Keratinocyte (primary cell): Measurements from ENCODE around the gene CTAGE9. TPM values are rescaled to one million over a fixed set of nuclear protein-coding genes. Genes with fewer than 3 reads are reported as not detected.
"Not testable (repeated sequence)": the region's sequence is repeated elsewhere in the genome, so short reads cannot be mapped to it uniquely, and the experiment has no call there.

ENCODE experiments used
- DNase-seq: peaks from one replicate; pipeline ENCODE4 v3.0.0-alpha.2; 2011; ENCODE audit warnings: low read depth, missing footprints, low spot score
- FAIRE-seq: peaks from 2 replicates; lab custom pipeline; 2011; peaks lifted over from hg19 to GRCh38; lab: Jason Lieb, UNC
- H2AFZ ChIP-seq: 2 replicates; pipeline ENCODE4 v1.6.0; 2012; ENCODE audit warnings: low read length, control low read depth, inconsistent platforms; ENCODE audit not compliant: control insufficient read depth
- H3K27ac ChIP-seq: 2 replicates; pipeline ENCODE4 v1.5.1; 2011; ENCODE audit warnings: low read length; ENCODE audit not compliant: control insufficient read depth, insufficient read depth
- H3K27me3 ChIP-seq: 3 replicates; pipeline ENCODE4 v1.6.0; 2011; ENCODE audit warnings: low read length; ENCODE audit not compliant: control insufficient read depth, insufficient read depth; ENCODE audit errors: extremely low read depth
- H3K36me3 ChIP-seq, 2 experiments: 2 replicates in 1 of 2; 3 replicates in 1 of 2; pipeline ENCODE4 v1.5.1; 2011; ENCODE audit warnings: low read length in 2 of 2, mild to moderate bottlenecking in 1 of 2; ENCODE audit not compliant: control insufficient read depth in 2 of 2, insufficient read depth in 2 of 2; ENCODE audit errors: extremely low read depth in 1 of 2
- H3K4me1 ChIP-seq: 3 replicates; pipeline ENCODE4 v1.5.1; 2011; ENCODE audit warnings: low read length; ENCODE audit not compliant: control insufficient read depth, insufficient read depth; ENCODE audit errors: extremely low read depth
- H3K4me2 ChIP-seq: 3 replicates; pipeline ENCODE4 v1.6.0; 2011; ENCODE audit warnings: low read depth, low read length; ENCODE audit not compliant: control insufficient read depth, insufficient read depth; ENCODE audit errors: extremely low read depth
- H3K4me3 ChIP-seq, 3 experiments: fragments of 200-600 bp in 1 of 3; sonication (generic) in 1 of 3; 2 replicates in 2 of 3; 3 replicates in 1 of 3; pipeline ENCODE4 v1.5.1; 2011 to 2016; ENCODE audit warnings: low read length in 3 of 3, mild to moderate bottlenecking in 3 of 3, control low read depth in 2 of 3, inconsistent platforms in 1 of 3, low read depth in 1 of 3, mixed read lengths in 1 of 3, mixed run types in 1 of 3, moderate library complexity in 1 of 3; ENCODE audit not compliant: control insufficient read depth in 2 of 3, insufficient read depth in 2 of 3; ENCODE audit errors: extremely low read depth in 1 of 3
- H3K79me2 ChIP-seq: 2 replicates; pipeline ENCODE4 v1.6.0; 2012; ENCODE audit warnings: low read length; ENCODE audit not compliant: control insufficient read depth, insufficient read depth
- H3K9ac ChIP-seq: 3 replicates; pipeline ENCODE4 v1.6.0; 2011; ENCODE audit warnings: low read length; ENCODE audit not compliant: control insufficient read depth, insufficient read depth; ENCODE audit errors: extremely low read depth
- H3K9me1 ChIP-seq: 3 replicates; pipeline ENCODE4 v1.6.0; 2011; ENCODE audit warnings: low read length; ENCODE audit not compliant: control insufficient read depth, insufficient read depth; ENCODE audit errors: extremely low read depth
- H3K9me3 ChIP-seq: 2 replicates; pipeline ENCODE4 v1.5.1; 2012; ENCODE audit warnings: low read depth, low read length; ENCODE audit not compliant: control insufficient read depth
- H4K20me1 ChIP-seq: 3 replicates; pipeline ENCODE4 v1.6.0; 2011; ENCODE audit warnings: low read length; ENCODE audit not compliant: control insufficient read depth, insufficient read depth; ENCODE audit errors: extremely low read depth
- EZH2 ChIP-seq: IDR thresholded peaks from one replicate; pipeline ENCODE4 v1.6.1; 2012; ENCODE audit warnings: inconsistent platforms, mild to moderate bottlenecking, low read length, moderate library complexity
- dilution Hi-C: fragments of 300-500 bp; cut with MboI; formaldehyde crosslinking; loops from one replicate; pipeline ENCODE4 v1.7.0; 2020; ENCODE audit warnings: low sequenced_read_pairs; ENCODE audit not compliant: extremely low pct_ligation_motif_present
- polyA plus RNA-seq, 5 experiments: library from polyadenylated mRNA; depleted of rRNA in 3 of 5; stranded (reverse) in 3 of 5; stranded (forward) in 1 of 5; unstranded in 1 of 5; fragments of >200 nt; gene quantifications; 1 replicate in 1 of 5; 2 replicates in 3 of 5; 3 replicates in 1 of 5; pipeline versions ENCODE4 v1.2.1 to v1.2.3, GENCODE V29; 2011 to 2012; ENCODE audit warnings: missing spikeins in 2 of 5, low read depth in 1 of 5, low replicate concordance in 1 of 5
- TF ChIP-seq, protein P1 (sequence below), 3 experiments: IDR thresholded peaks in 1 of 3; conservative IDR thresholded peaks in 1 of 3; optimal IDR thresholded peaks in 1 of 3; 2 replicates in 2 of 3; 3 replicates in 1 of 3; pipeline versions ENCODE3 to v1.5.1; 2011; ENCODE audit warnings: low read length in 3 of 3, mild to moderate bottlenecking in 3 of 3, moderate library complexity in 2 of 3, control low read depth in 1 of 3, inconsistent platforms in 1 of 3; ENCODE audit not compliant: insufficient read depth in 2 of 3; ENCODE audit errors: extremely low read depth in 1 of 3

The CTAGE9 gene
- polyA plus RNA-seq, 1 donor (not counting 4 experiments of a cell fraction or from before 2014, with no cell fraction given): not detected

GRCh38 chr6:131754715-131755567 lies 44.1 kb upstream of the CTAGE9 start:
- Histone ChIP-seq H3K27ac (no peak overlapping the region), H3K27me3 (no peaks in the 10 kb centered on the region), H3K9ac (no peak overlapping the region), H2AFZ (no peak overlapping the region), H4K20me1 (no peaks in the 10 kb centered on the region), H3K4me2 (no peak overlapping the region), H3K4me1 (no peaks in the 10 kb centered on the region), H3K79me2 (no peaks in the 10 kb centered on the region), H3K36me3 (no peaks in the 10 kb centered on the region), H3K4me3 (no peak overlapping the region), H3K9me1 (no peaks in the 10 kb centered on the region), H3K9me3 (no peaks in the 10 kb centered on the region)
- FAIRE-seq: no peak
- dilution Hi-C loops: no loop called here
- TF ChIP-seq, protein P1, sequence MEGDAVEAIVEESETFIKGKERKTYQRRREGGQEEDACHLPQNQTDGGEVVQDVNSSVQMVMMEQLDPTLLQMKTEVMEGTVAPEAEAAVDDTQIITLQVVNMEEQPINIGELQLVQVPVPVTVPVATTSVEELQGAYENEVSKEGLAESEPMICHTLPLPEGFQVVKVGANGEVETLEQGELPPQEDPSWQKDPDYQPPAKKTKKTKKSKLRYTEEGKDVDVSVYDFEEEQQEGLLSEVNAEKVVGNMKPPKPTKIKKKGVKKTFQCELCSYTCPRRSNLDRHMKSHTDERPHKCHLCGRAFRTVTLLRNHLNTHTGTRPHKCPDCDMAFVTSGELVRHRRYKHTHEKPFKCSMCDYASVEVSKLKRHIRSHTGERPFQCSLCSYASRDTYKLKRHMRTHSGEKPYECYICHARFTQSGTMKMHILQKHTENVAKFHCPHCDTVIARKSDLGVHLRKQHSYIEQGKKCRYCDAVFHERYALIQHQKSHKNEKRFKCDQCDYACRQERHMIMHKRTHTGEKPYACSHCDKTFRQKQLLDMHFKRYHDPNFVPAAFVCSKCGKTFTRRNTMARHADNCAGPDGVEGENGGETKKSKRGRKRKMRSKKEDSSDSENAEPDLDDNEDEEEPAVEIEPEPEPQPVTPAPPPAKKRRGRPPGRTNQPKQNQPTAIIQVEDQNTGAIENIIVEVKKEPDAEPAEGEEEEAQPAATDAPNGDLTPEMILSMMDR (optimal IDR thresholded peaks at IDR 0.05 in 1 of 3, IDR thresholded peaks at IDR 0.05 in 1 of 3, conservative IDR thresholded peaks at IDR 0.05 in 1 of 3; ENCODE audit: extremely low read depth in 1 of 3, insufficient read depth in 2 of 3, low read length in 3 of 3): no peak
- no peak for TF ChIP-seq EZH2
- no peak for DNase-seq

DNA sequence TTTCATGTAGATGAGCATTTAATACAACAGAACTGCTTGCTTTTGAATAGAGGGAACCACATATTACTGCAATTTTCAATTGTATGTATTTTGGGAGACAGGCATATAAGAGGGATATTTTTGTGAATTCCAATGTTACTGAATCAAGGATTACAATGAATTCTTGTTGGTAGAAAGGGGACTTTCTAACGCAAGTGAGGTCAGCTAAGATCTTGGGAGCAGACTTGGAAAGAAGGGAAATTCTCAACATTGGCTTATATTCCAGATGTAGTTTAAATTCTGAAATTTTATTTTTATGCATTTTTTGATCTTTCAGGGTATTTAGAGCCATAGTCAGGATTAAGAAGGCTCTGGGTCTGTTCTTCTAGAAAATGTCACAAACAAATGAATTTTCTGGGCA lies 43.3 kb upstream of the CTAGE9 start:
- TF ChIP-seq, protein P1 (optimal IDR thresholded peaks at IDR 0.05 in 1 of 3, IDR thresholded peaks at IDR 0.05 in 1 of 3, conservative IDR thresholded peaks at IDR 0.05 in 1 of 3; ENCODE audit: extremely low read depth in 1 of 3, insufficient read depth in 2 of 3, low read length in 3 of 3): no peak
- no peak for TF ChIP-seq EZH2
- Histone ChIP-seq H4K20me1 (no peaks in the 10 kb centered on the region), H3K9ac (no peak overlapping the region), H3K27me3 (no peaks in the 10 kb centered on the region), H3K27ac (no peak overlapping the region), H3K79me2 (no peaks in the 10 kb centered on the region), H3K4me2 (no peak overlapping the region), H3K4me3 (no peak overlapping the region), H3K36me3 (no peaks in the 10 kb centered on the region), H3K9me3 (no peaks in the 10 kb centered on the region), H2AFZ (no peak overlapping the region), H3K4me1 (no peaks in the 10 kb centered on the region), H3K9me1 (no peaks in the 10 kb centered on the region)
- no peak for DNase-seq
- dilution Hi-C loops: no loop called here
- no peak for FAIRE-seq

GRCh38 chr6:131751012-131751715 lies 40.3 kb upstream of the CTAGE9 start:
- H3K9ac ChIP-seq, H3K36me3 ChIP-seq, FAIRE-seq, H3K79me2 ChIP-seq, H4K20me1 ChIP-seq, H2AFZ ChIP-seq, H3K9me3 ChIP-seq, H3K9me1 ChIP-seq, H3K27ac ChIP-seq, H3K4me1 ChIP-seq, H3K4me2 ChIP-seq, dilution Hi-C loops, DNase-seq, H3K4me3 ChIP-seq, H3K27me3 ChIP-seq: not testable (repeated sequence)
